ENCODE data around the gene HMCN2. TPM values are rescaled to one million over a fixed set of nuclear protein-coding genes. Genes with fewer than 3 reads are reported as not detected.

Gene HMCN2
- total RNA-seq, 1 experiment from 2014 or later, result 1.6 TPM

DNA sequence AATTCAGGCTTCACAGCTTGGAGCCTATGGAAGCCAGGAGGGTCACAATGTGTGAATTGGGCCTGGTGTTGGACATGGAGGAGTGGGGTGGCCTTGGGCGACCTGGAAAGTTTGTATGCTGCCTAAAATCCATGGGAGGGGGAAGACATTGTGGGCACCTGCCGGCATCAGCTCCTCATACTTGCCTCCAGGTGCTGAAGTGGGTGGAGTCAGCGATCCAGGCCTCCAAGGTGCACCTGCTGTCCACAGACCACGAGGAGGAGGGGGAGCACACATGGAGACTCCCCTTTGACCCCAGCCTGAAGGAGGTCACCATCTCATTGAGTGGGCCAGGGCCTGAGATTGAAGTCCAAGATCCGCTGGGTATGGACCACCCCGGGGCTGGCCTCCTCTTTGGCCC, 29.1 kb downstream of the HMCN2 start:
- H3K27ac ChIP-seq, result no peak overlapping the region
- CTCF ChIA-PET, result no interaction called here
- DNase-seq, result no peak
- H3K9me3 ChIP-seq (ENCODE audit: insufficient read depth, low read depth), result no peaks in the 10 kb centered on the region
- H3K9me2 ChIP-seq (ENCODE audit: insufficient read depth), result no peaks in the 10 kb centered on the region
- TF ChIP-seq, protein P1, sequence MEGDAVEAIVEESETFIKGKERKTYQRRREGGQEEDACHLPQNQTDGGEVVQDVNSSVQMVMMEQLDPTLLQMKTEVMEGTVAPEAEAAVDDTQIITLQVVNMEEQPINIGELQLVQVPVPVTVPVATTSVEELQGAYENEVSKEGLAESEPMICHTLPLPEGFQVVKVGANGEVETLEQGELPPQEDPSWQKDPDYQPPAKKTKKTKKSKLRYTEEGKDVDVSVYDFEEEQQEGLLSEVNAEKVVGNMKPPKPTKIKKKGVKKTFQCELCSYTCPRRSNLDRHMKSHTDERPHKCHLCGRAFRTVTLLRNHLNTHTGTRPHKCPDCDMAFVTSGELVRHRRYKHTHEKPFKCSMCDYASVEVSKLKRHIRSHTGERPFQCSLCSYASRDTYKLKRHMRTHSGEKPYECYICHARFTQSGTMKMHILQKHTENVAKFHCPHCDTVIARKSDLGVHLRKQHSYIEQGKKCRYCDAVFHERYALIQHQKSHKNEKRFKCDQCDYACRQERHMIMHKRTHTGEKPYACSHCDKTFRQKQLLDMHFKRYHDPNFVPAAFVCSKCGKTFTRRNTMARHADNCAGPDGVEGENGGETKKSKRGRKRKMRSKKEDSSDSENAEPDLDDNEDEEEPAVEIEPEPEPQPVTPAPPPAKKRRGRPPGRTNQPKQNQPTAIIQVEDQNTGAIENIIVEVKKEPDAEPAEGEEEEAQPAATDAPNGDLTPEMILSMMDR (conservative IDR thresholded peaks at IDR 0.05), result no peak
- TF ChIP-seq EZH2 (IDR thresholded peaks at IDR 0.05; ENCODE audit: low read depth), result no peak
- peaks cover 78% of the 10 kb centered on the region for H3K27me3 ChIP-seq (ENCODE audit: insufficient read depth, low read depth)
- no peaks in the 10 kb centered on the region for H3K36me3 ChIP-seq (ENCODE audit: low read depth)
- H4K20me1 ChIP-seq (ENCODE audit: insufficient read depth), result no peaks in the 10 kb centered on the region
- no peaks in the 10 kb centered on the region for H3K4me1 ChIP-seq (replicated peaks; ENCODE audit: insufficient read depth)
- H3K4me3 ChIP-seq, result no peak overlapping the region
- POLR2A ChIA-PET (ENCODE audit: unreplicated experiment), result no interaction called here
- H3K4me2 ChIP-seq, result no peak overlapping the region
- H3F3A ChIP-seq (ENCODE audit: insufficient read depth, low read depth), result no peaks in the 10 kb centered on the region
- H3K79me2 ChIP-seq (ENCODE audit: low read depth), result no peaks in the 10 kb centered on the region
- intact Hi-C loops (cut with micrococcal nuclease; ENCODE audit: unreplicated experiment), result no loop called here
- no peak overlapping the region for H2AFZ ChIP-seq
- no TSS peak for BruUV-seq (replicated peaks)

DNA sequence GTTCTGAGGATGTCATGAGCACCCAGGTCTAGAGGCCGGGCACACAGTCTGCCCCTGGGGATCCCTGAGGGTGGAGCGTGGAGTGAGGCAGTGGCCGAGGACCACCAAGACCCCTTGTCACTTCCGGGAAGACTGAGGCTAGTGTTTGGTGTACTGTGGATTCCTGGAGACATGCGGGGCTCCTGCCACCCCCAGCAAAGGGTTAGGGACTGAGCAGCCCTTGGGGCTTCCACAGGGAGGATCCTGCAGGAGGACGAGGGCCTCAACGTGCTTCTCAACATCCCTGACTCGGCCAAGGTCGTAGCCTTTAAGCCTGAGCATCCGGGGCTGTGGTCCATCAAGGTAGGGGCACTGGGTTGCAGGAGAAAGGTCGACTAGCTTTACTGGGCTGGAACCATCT, 29.9 kb downstream of the HMCN2 start:
- Histone ChIP-seq H3K9me3 (ENCODE audit: insufficient read depth, low read depth) (no peaks in the 10 kb centered on the region), H3K4me1 (replicated peaks; ENCODE audit: insufficient read depth) (no peaks in the 10 kb centered on the region), H3K36me3 (ENCODE audit: low read depth) (no peaks in the 10 kb centered on the region), H3K27ac (no peak overlapping the region), H3K4me3 (no peak overlapping the region), H3K9me2 (ENCODE audit: insufficient read depth) (no peaks in the 10 kb centered on the region), H3K79me2 (ENCODE audit: low read depth) (no peaks in the 10 kb centered on the region), H2AFZ (no peak overlapping the region), H3F3A (ENCODE audit: insufficient read depth, low read depth) (no peaks in the 10 kb centered on the region), H4K20me1 (ENCODE audit: insufficient read depth) (no peaks in the 10 kb centered on the region), H3K4me2 (no peak overlapping the region), H3K27me3 (ENCODE audit: insufficient read depth, low read depth) (peaks cover 70% of the 10 kb centered on the region)
- intact Hi-C loops (cut with micrococcal nuclease; ENCODE audit: unreplicated experiment), result no loop called here
- DNase-seq, result no peak
- TF ChIP-seq, protein P1 (conservative IDR thresholded peaks at IDR 0.05), result no peak
- TF ChIP-seq EZH2 (IDR thresholded peaks at IDR 0.05; ENCODE audit: low read depth), result no peak
- no TSS peak for BruUV-seq (replicated peaks)
- CTCF ChIA-PET, result no interaction called here
- POLR2A ChIA-PET (ENCODE audit: unreplicated experiment), result no interaction called here

- Histone ChIP-seq H3F3A (ENCODE audit: insufficient read depth, low read depth) (no peaks in the 10 kb centered on the region), H3K4me2 (no peak overlapping the region), H3K27ac (no peak overlapping the region), H3K4me3 (no peak overlapping the region), H3K36me3 (ENCODE audit: low read depth) (no peaks in the 10 kb centered on the region), H2AFZ (no peak overlapping the region), H3K9me3 (ENCODE audit: insufficient read depth, low read depth) (no peaks in the 10 kb centered on the region), H4K20me1 (ENCODE audit: insufficient read depth) (no peaks in the 10 kb centered on the region), H3K79me2 (ENCODE audit: low read depth) (no peaks in the 10 kb centered on the region), H3K4me1 (replicated peaks; ENCODE audit: insufficient read depth) (no peaks in the 10 kb centered on the region), H3K9me2 (ENCODE audit: insufficient read depth) (no peaks in the 10 kb centered on the region), H3K27me3 (ENCODE audit: insufficient read depth, low read depth) (peaks cover 67% of the 10 kb centered on the region)
- CTCF ChIA-PET, result no interaction called here
- POLR2A ChIA-PET (ENCODE audit: unreplicated experiment), result interaction anchor here (0.6 kb wide), 1 partner anchor 206 kb away, joined by 3 read pairs; no protein-coding TSS in a partner anchor
- no peak for TF ChIP-seq EZH2 (IDR thresholded peaks at IDR 0.05; ENCODE audit: low read depth)
- TF ChIP-seq, protein P1 (conservative IDR thresholded peaks at IDR 0.05), result no peak
- no TSS peak for BruUV-seq (replicated peaks)
- no peak for DNase-seq
- intact Hi-C loops (cut with micrococcal nuclease; ENCODE audit: unreplicated experiment), result no loop called here
These were observed 30.6 kb downstream of the HMCN2 start for GRCh38 chr9:130295945-130296782.
